ENCODE data around the gene AGAP1. TPM values are rescaled to one million over a fixed set of nuclear protein-coding genes. Genes with fewer than 3 reads are reported as not detected.
A peak's percentile ranks its signal among the peaks of the same experiment; 100 is the strongest.

The AGAP1 gene
- polyA plus RNA-seq, 1 experiment: 12.4 TPM

GRCh38 chr2:235493402-235493774 is 455 bp upstream of the AGAP1 start:
- CTCF ChIA-PET: interaction anchor here (2.1 kb wide), 1 partner anchor 253 kb away, joined by 7 read pairs; no protein-coding TSS in a partner anchor
- peak overlapping the region; percentile 31 for H3K27ac ChIP-seq (ENCODE audit: low read depth, low read length)
- no peaks in the 10 kb centered on the region for H3K27me3 ChIP-seq (ENCODE audit: control insufficient read depth, insufficient read depth, low read length)
- no peak for TF ChIP-seq CTCF (IDR thresholded peaks at IDR 0.05; ENCODE audit: low read depth, low read length)
- no peaks in the 10 kb centered on the region; the same call in 1 of the 2 replicates for H3K9me3 ChIP-seq (ENCODE audit: control insufficient read depth, insufficient read depth, low read length)
- peak overlapping the region; percentile 55 for H3K4me3 ChIP-seq (ENCODE audit: low read depth, low read length)
- POLR2A ChIA-PET: no interaction called here
- DNase-seq (ENCODE audit: low read depth, low spot score): no peak

DNA sequence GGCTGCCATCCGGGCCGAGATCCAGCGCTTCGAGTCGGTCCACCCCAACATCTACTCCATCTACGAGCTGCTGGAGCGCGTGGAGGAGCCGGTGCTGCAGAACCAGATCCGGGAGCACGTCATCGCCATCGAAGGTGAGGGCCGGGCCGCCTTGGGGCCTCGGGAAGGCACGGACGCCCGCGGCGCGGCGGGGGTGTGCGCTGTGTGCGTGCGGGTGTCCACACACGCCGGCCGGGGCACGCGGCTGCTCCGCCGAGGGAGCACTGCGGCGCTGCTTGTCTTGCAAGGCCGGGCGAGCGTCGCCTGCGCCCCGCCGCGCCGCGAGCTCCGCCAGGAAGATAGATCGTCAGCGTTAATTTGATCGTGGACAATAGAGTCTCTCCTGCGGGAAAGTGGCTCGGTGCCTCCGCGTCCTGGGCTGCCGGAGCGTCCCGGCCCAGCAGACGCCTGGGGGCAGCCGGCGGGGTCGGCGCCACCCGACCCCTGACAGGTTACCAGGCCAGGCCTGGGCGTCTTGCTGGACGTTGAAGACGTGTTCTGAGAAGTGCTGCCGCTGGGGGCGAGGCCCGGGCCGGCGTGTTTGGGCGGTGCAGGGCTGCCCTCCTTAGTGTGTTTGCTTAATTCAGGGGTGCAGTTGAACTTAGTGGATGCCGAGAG is 1.0 kb downstream of the AGAP1 start:
- peak overlapping the region; percentile 70 for H3K4me3 ChIP-seq (ENCODE audit: low read depth, low read length)
- ChIA-PET CTCF (interaction anchor here (1.6 kb wide), 1 partner anchor 251 kb away, joined by 4 read pairs; no protein-coding TSS in a partner anchor), POLR2A (no interaction called here)
- no peak for TF ChIP-seq CTCF (IDR thresholded peaks at IDR 0.05; ENCODE audit: low read depth, low read length)
- no peaks in the 10 kb centered on the region; the same call in 1 of the 2 replicates for H3K9me3 ChIP-seq (ENCODE audit: control insufficient read depth, insufficient read depth, low read length)
- H3K27me3 ChIP-seq (ENCODE audit: control insufficient read depth, insufficient read depth, low read length): no peaks in the 10 kb centered on the region
- no peak for DNase-seq (ENCODE audit: low read depth, low spot score)
- H3K27ac ChIP-seq (ENCODE audit: low read depth, low read length): no peak overlapping the region

DNA sequence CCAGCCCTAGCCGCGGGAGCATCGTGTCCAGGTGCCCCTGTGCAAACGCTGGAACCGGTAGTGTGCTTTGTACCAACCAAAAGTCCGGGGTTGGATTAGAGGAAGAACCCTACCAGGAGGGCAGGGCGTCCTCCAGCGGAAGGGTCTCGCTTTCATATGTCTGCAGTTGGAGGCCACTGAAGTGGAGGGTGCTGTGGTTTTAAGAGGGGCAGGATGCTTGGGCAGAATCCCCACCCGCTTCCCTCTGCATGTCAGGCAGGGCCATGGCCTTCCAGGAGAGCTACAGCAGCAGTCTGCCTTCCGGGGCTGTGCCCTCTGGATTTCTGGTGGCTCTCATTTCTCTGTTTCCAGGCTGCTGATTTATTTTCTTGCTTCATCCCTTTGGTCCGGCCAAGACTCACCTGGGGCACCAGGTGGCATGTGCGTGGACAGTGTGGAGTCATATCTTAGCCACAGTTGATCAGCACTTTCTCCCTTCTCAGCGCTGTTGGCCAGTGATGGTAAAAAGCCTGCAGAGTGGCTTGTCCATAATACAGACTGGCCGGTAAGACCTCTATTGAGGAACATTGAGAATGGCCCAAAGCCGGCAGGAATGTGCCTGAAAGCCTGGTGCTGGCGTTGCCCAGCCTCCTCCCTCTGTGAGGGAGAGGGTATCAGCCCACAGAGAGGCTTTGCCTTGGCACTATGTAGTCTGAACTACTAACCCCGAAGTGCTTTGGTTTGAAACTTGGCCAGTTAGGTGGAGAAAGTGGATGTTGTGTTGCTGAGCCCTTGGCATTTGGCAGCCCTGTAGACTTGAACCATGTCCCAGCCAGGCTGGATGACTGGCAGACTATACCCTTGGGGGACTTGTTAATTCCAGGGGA is 1.8 kb downstream of the AGAP1 start:
- TF ChIP-seq CTCF (IDR thresholded peaks at IDR 0.05; ENCODE audit: low read depth, low read length): no peak
- no peaks in the 10 kb centered on the region for H3K27me3 ChIP-seq (ENCODE audit: control insufficient read depth, insufficient read depth, low read length)
- CTCF ChIA-PET: interaction anchor here (1.6 kb wide), 1 partner anchor 250 kb away, joined by 4 read pairs; no protein-coding TSS in a partner anchor
- H3K4me3 ChIP-seq (ENCODE audit: low read depth, low read length): peak overlapping the region; percentile 70
- DNase-seq (ENCODE audit: low read depth, low spot score): no peak
- POLR2A ChIA-PET: no interaction called here
- no peak overlapping the region for H3K27ac ChIP-seq (ENCODE audit: low read depth, low read length)
- H3K9me3 ChIP-seq (ENCODE audit: control insufficient read depth, insufficient read depth, low read length): no peaks in the 10 kb centered on the region; the same call in 1 of the 2 replicates

- CTCF ChIA-PET: interaction anchor here (1.6 kb wide), 1 partner anchor 250 kb away, joined by 4 read pairs; no protein-coding TSS in a partner anchor
- H3K4me3 ChIP-seq (ENCODE audit: low read depth, low read length): no peak overlapping the region
- no peak for DNase-seq (ENCODE audit: low read depth, low spot score)
- no peaks in the 10 kb centered on the region for H3K27me3 ChIP-seq (ENCODE audit: control insufficient read depth, insufficient read depth, low read length)
- no peak overlapping the region for H3K27ac ChIP-seq (ENCODE audit: low read depth, low read length)
- TF ChIP-seq CTCF (IDR thresholded peaks at IDR 0.05; ENCODE audit: low read depth, low read length): no peak
- H3K9me3 ChIP-seq (ENCODE audit: control insufficient read depth, insufficient read depth, low read length): no peaks in the 10 kb centered on the region; the same call in 1 of the 2 replicates
- POLR2A ChIA-PET: no interaction called here
Observed at GRCh38 chr2:235496239-235496621, 2.4 kb downstream of the AGAP1 start.

DNA sequence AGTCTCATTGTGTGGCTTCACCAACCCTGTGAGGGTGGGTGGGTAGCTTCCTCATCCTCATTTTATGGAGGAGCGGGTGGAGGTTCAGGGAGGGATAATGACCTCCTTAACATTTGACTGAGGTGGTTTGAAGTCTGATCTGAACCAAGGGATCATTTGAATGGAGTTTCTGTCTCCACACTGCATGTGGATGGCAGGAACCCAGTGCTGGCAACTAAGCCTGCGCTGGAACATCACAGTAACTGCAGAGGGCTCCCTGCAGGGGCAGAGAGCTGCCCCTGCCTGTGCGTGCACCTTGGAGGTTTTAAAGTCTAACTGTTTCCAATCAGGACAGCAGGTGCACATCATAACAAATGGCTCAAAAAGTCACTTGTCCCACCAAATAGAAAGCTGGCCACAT is 3.3 kb downstream of the AGAP1 start:
- no peak for TF ChIP-seq CTCF (IDR thresholded peaks at IDR 0.05; ENCODE audit: low read depth, low read length)

More for the DNA sequence above, 3.3 kb downstream of the AGAP1 start:
- no peak overlapping the region for H3K4me3 ChIP-seq (ENCODE audit: low read depth, low read length)
- no peaks in the 10 kb centered on the region for H3K27me3 ChIP-seq (ENCODE audit: control insufficient read depth, insufficient read depth, low read length)
- ChIA-PET CTCF (interaction anchor here (1.0 to 1.1 kb wide), 3 partner anchors 95 to 1785 kb away, joined by 3 to 5 read pairs (median 4); no protein-coding TSS in a partner anchor), POLR2A (no interaction called here)
- H3K9me3 ChIP-seq (ENCODE audit: control insufficient read depth, insufficient read depth, low read length): no peaks in the 10 kb centered on the region; the same call in 1 of the 2 replicates
- H3K27ac ChIP-seq (ENCODE audit: low read depth, low read length): no peak overlapping the region
- no peak for DNase-seq (ENCODE audit: low read depth, low spot score)

All from AG04450 (cell line).